Measurements from ENCODE around the gene HOXB2.

Gene HOXB2

GRCh38 chr17:48541577-48542113 lies 3.3 kb downstream of the HOXB2 start (continued):
- TF ChIP-seq, protein P1, sequence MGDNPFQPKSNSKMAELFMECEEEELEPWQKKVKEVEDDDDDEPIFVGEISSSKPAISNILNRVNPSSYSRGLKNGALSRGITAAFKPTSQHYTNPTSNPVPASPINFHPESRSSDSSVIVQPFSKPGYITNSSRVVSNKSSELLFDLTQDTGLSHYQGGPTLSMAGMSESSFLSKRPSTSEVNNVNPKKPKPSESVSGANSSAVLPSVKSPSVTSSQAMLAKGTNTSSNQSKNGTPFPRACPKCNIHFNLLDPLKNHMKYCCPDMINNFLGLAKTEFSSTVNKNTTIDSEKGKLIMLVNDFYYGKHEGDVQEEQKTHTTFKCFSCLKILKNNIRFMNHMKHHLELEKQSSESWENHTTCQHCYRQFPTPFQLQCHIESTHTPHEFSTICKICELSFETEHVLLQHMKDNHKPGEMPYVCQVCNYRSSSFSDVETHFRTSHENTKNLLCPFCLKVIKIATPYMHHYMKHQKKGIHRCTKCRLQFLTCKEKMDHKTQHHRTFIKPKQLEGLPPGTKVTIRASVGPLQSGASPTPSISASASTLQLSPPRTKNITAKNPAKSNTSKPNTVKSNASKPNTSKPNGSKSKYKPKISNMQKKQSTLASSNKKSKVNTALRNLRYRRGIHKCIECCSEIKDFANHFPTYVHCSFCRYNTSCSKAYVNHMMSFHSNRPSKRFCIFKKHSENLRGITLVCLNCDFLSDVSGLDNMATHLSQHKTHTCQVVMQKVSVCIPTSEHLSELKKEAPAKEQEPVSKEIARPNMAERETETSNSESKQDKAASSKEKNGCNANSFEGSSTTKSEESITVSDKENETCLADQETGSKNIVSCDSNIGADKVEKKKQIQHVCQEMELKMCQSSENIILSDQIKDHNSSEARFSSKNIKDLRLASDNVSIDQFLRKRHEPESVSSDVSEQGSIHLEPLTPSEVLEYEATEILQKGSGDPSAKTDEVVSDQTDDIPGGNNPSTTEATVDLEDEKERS (tag by site-specific recombination; IDR thresholded peaks at IDR 0.05): no peak
- TF ChIP-seq GLIS2 (tag by site-specific recombination; IDR thresholded peaks at IDR 0.05) (peak; percentile 83), ZFP37 (tag by site-specific recombination; IDR thresholded peaks at IDR 0.05) (peak; percentile 24; the same call in 1 of the 2 replicates), GFI1B (tag by site-specific recombination; IDR thresholded peaks at IDR 0.05) (no peak), ZNF366 (tag by site-specific recombination; conservative IDR thresholded peaks at IDR 0.05) (peak; percentile 76), GLI4 (tag by site-specific recombination; IDR thresholded peaks at IDR 0.05) (no peak), ZNF600 (tag by site-specific recombination; IDR thresholded peaks at IDR 0.05) (0 out of 2 replicates have a peak, but pooled peaks have one; percentile 24), ZNF530 (tag by site-specific recombination; IDR thresholded peaks at IDR 0.05; ENCODE audit: low read depth) (no peak), ZNF660 (tag by site-specific recombination; IDR thresholded peaks at IDR 0.05) (no peak), ZNF24 (tag by site-specific recombination; IDR thresholded peaks at IDR 0.05) (peak; percentile 21; the same call in 1 of the 2 replicates), ZNF624 (tag by site-specific recombination; IDR thresholded peaks at IDR 0.05) (no peak), MYNN (tag by site-specific recombination; IDR thresholded peaks at IDR 0.05; ENCODE audit: borderline replicate concordance) (no peak), MZF1 (tag by site-specific recombination; IDR thresholded peaks at IDR 0.05; ENCODE audit: borderline replicate concordance) (peak; percentile 22; the same call in 1 of the 2 replicates), ZNF747 (tag by site-specific recombination; IDR thresholded peaks at IDR 0.05) (no peak), ZNF549 (tag by site-specific recombination; IDR thresholded peaks at IDR 0.05) (no peak), SETDB1 (IDR thresholded peaks at IDR 0.05; ENCODE audit: insufficient read length, low read length) (no peak), ZBTB10 (tag by site-specific recombination; IDR thresholded peaks at IDR 0.05) (no peak), ZNF335 (tag by site-specific recombination; conservative IDR thresholded peaks at IDR 0.05) (peak; percentile 88), PBX3 (CRISPR knock-in tag; IDR thresholded peaks at IDR 0.05) (no peak), ZNF16 (tag by site-specific recombination; IDR thresholded peaks at IDR 0.05; ENCODE audit: low read depth) (no peak), ZBTB8A (tag by site-specific recombination; IDR thresholded peaks at IDR 0.05) (peak; percentile 79), WT1 (tag by site-specific recombination; IDR thresholded peaks at IDR 0.05) (0 out of 2 replicates have a peak, but pooled peaks have one; percentile 7), ZNF341 (tag by site-specific recombination; IDR thresholded peaks at IDR 0.05; ENCODE audit: low read depth) (peak; percentile 25; the same call in 1 of the 2 replicates), ZNF211 (tag by site-specific recombination; IDR thresholded peaks at IDR 0.05; ENCODE audit: low read depth) (no peak), ZNF558 (tag by site-specific recombination; IDR thresholded peaks at IDR 0.05) (no peak), PRDM2 (tag by site-specific recombination; IDR thresholded peaks at IDR 0.05; ENCODE audit: borderline replicate concordance) (no peak)
- TF ChIP-seq, protein P2, sequence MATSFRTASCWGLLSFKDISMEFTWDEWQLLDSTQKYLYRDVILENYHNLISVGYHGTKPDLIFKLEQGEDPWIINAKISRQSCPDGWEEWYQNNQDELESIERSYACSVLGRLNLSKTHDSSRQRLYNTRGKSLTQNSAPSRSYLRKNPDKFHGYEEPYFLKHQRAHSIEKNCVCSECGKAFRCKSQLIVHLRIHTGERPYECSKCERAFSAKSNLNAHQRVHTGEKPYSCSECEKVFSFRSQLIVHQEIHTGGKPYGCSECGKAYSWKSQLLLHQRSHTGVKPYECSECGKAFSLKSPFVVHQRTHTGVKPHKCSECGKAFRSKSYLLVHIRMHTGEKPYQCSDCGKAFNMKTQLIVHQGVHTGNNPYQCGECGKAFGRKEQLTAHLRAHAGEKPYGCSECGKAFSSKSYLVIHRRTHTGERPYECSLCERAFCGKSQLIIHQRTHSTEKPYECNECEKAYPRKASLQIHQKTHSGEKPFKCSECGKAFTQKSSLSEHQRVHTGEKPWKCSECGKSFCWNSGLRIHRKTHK (tag by site-specific recombination; IDR thresholded peaks at IDR 0.05): no peak
